SU-DHL-6 (cell line): Measurements from ENCODE around the gene KLHL10.

Experiments used
- CTCF ChIP-seq: fragments of 200-600 bp; sonication (generic); IDR thresholded peaks from one replicate; pipeline ENCODE4 v1.5.1; 2017; ENCODE audit warnings: antibody characterized with exemption, mild to moderate bottlenecking, low read length, moderate library complexity; ENCODE audit not compliant: insufficient read depth, poor library complexity, severe bottlenecking
- EZH2phosphoT487 ChIP-seq: fragments of 200-600 bp; sonication (generic), shearing (Covaris generic); conservative IDR thresholded peaks from 2 replicates; pipeline ENCODE4 v1.6.1; 2018; ENCODE audit warnings: mild to moderate bottlenecking, antibody characterized with exemption, low read length, moderate library complexity, mixed read lengths

- TF ChIP-seq CTCF (no peak), EZH2phosphoT487 (no peak)
Observed at GRCh38 chr17:41818024-41818423, 19.6 kb upstream of the KLHL10 start.
